ENCODE results near the gene PTGS1.

DNA sequence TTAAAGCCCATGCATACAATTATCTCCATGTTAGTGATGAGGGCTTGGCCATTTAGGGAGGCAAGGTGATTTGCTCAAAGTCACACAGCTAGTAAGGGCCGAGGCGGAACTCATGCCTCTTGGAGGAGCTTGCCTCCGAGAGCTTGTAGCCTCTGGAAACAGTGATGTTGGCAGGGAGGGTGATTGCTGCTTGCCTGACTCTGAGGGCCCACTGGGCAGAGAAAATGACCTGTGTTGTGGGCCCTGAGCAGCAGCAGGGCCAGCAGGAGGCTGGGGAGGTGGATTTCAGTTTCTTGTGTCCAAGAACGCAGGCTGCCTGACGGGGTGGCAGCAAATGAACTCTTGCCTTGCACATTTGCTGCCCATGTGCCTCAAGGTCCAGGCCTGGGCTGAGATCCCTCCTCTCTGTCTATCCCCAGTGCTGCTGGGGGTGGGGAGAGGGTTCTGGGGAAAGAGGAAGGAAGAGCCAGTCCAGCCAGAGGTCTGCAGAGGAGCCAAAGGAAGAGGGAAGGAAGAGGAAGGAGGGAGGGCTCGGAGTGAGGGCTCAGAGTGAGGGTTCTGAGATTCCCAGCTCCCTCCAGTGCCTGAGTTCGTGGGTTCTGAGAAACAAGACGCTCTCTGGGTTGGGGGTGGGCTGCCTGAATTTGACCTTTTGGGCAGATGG, 16.2 kb upstream of the PTGS1 start:
- TF ChIP-seq LEF1 (IDR thresholded peaks at IDR 0.05) (no peak), ATF6 (CRISPR knock-in tag; IDR thresholded peaks at IDR 0.05) (no peak), ADNP (tag; IDR thresholded peaks at IDR 0.05) (no peak)
- TF ChIP-seq, protein P1, sequence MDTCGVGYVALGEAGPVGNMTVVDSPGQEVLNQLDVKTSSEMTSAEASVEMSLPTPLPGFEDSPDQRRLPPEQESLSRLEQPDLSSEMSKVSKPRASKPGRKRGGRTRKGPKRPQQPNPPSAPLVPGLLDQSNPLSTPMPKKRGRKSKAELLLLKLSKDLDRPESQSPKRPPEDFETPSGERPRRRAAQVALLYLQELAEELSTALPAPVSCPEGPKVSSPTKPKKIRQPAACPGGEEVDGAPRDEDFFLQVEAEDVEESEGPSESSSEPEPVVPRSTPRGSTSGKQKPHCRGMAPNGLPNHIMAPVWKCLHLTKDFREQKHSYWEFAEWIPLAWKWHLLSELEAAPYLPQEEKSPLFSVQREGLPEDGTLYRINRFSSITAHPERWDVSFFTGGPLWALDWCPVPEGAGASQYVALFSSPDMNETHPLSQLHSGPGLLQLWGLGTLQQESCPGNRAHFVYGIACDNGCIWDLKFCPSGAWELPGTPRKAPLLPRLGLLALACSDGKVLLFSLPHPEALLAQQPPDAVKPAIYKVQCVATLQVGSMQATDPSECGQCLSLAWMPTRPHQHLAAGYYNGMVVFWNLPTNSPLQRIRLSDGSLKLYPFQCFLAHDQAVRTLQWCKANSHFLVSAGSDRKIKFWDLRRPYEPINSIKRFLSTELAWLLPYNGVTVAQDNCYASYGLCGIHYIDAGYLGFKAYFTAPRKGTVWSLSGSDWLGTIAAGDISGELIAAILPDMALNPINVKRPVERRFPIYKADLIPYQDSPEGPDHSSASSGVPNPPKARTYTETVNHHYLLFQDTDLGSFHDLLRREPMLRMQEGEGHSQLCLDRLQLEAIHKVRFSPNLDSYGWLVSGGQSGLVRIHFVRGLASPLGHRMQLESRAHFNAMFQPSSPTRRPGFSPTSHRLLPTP (IDR thresholded peaks at IDR 0.05; ENCODE audit: borderline replicate concordance, extremely low read depth, insufficient read length) = no peak
